H4 (cell line): Measurements from ENCODE around the gene CABLES1. TPM values are rescaled to one million over a fixed set of nuclear protein-coding genes. Genes with fewer than 3 reads are reported as not detected.

Source experiments
- DNase-seq: peaks from one replicate; pipeline ENCODE4 v3.0.0-alpha.2; 2015; ENCODE audit warnings: low spot score
- total RNA-seq: library from RNA; depleted of rRNA; stranded (reverse); fragments of >200 nt; shearing (Covaris generic); gene quantifications from 2 replicates; pipeline ENCODE4 v1.2.3, GENCODE V29; 2014

The CABLES1 gene
- total RNA-seq, 1 experiment from 2014 or later = 9.6 TPM

DNA sequence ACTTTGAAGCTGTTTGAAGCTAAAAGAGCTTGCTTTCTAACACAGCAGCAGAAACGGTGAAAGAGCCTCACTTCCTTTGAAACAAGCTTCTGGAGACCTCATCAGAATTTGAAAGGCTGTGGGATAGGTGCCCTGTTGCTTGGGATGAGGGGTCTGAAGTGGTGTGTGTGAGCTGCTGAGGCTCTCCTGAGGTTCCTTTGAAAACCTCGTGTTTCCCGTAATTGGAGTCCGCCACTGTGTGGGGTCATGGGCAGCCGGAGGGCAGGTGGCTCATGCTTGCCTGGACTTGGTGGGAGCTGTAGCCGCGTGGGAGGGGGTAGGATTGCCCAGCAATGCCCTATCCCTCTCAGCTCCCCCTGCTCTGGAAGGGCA is 34.4 kb downstream of the CABLES1 start:
- DNase-seq = no peak

DNA sequence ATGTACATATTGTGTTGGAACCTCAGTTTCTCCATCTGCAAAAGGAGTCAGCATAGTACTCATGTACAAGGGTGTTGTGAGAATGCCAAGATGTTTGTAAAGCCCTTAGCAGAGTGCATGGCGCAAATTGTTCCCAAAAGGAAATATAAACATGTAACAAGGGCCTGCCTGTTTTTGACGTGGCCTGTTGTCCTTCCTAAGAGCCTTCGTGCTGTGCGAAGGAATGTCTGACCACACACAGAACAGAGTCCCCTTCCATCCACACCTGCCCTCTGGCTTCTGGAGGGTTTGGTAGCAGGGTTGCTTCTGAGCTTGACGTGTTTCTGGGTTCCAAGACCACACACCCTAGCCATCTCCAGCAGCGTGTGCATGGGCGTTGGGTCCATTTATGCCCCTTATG is 34.9 kb downstream of the CABLES1 start:
- no peak for DNase-seq

GRCh38 chr18:23171581-23172156 is 36.4 kb downstream of the CABLES1 start:
- DNase-seq = no peak

GRCh38 chr18:23172591-23173380 is 37.5 kb downstream of the CABLES1 start:
- no peak for DNase-seq

GRCh38 chr18:23173912-23174311 is 38.6 kb downstream of the CABLES1 start:
- no peak for DNase-seq

DNA sequence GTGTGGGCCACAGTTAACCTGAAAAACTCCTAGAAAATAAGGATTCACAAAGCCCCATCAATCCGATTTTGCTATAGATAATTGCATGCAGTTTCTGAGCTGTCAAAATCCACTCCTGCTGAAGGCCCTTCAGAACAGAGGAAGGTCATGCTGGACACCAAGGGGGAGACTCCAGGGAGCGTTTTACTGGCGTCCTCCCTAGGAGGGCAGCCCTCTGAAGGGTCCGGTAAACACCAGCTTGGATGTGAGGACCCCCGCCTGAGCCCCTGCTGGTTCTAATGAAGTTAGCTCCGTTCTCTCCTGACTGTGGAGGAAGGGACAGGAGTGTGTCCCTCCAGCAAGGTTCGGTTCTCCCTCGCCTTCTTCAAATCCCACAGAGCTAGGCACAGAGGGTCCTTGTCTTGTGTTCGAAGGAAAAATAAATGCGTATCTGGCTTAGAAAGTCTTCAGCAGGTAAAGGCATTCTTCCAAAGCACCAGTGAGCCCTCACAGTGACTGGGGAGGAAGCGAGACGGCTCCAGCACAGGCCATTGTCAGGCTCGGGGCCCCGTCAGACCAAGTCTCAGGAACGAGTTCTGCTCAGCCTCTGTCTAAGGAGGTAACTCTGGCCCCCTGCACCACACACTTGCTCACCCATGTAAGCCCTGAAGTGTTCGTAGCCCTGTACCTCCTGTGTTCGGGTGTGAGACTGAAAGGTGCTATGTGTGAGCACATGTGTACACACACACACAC is 41.6 kb downstream of the CABLES1 start:
- DNase-seq = no peak

DNA sequence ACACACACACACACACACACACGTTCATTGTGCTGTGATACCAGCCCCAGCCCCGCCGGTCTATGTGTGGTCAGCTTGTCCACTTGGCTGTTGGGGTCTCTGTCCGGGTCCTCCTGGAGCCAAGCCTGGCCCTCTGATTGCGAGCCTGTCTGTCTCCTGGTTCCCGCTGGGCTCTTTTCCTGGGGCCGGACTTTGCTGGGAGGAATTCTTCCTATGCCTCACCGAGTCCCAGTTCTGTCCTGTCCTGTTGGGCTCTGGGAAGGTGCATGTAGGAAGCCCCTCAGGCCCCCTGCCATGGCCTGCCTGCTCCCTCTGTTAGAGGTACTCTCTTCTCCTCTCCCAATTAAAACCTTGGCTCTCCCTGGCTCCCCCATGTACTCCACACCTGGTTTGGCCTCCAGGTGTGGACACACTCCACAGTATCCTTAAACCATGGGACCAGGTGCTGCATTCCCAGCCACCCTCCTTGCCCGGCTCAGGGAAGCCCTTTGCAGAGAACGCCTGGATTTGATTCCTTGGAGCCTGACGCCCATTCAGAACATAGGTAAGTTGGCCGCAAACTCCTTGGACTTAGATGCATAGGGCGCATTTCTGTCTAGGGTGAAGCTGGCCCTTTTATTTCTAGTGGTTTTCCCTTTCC is 42.3 kb downstream of the CABLES1 start:
- no peak for DNase-seq

GRCh38 chr18:23178201-23178600 is 42.9 kb downstream of the CABLES1 start:
- DNase-seq = no peak

DNA sequence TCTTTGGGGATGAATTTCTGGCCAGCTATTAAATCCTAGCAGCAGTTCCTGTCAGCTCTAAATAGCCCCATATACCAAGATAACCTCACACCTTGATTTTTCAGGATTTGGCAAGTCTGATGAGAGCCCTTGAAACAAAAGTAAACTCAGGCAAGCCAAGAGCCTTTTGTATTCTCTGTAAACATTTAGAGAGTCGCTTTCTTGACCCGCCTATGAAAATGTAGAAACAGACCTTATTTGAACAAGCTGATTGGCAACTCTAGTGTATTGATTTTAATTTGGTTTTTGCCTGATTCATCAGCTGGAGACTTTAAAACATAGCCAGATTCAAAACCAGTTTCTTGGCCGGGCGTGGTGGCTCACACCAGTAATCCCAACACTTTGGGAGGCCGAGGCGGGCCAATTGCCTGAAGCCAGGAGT is 43.4 kb downstream of the CABLES1 start:
- DNase-seq = no peak

- DNase-seq = no peak
Measured at GRCh38 chr18:23179416-23179815, 44.1 kb downstream of the CABLES1 start.

DNA sequence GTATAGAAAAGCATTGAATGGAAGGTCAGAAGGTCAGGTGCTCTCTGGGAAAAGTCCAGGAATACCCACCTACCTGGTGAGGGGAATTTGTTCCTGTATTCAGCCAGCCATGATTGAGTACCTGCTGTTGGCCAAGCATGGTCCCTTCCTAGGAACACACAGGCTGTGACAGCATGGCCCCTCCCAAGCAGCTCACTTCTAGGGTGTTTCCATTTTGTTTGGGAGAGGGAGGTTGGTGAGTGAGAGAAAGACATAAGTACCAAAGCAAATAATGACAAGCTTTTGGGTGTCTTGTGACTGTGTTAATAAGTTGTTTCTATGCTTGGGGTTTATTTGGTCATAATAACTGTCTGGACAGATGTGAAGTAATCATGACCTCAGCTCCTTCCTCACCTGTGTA is 46.3 kb downstream of the CABLES1 start:
- DNase-seq = no peak

DNA sequence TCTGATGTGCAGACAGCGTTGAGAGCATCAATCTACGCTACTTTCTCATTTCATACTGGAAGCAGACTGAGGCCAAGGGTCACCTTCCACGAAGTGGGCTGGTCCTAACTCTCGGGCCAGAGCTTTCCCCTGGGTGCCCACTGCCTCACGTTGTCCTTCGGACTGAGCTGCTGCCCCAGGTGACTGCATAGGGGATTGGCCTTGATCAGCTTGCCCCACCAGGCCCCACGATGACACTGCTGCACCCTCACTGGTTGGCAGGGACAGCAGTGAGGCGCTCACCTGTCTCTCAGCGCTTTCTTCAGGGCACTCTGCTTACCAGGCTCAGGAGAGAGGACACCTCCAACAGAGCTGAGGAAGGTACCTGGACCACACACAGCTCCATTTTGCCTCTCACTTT is 47.3 kb downstream of the CABLES1 start:
- no peak for DNase-seq

DNA sequence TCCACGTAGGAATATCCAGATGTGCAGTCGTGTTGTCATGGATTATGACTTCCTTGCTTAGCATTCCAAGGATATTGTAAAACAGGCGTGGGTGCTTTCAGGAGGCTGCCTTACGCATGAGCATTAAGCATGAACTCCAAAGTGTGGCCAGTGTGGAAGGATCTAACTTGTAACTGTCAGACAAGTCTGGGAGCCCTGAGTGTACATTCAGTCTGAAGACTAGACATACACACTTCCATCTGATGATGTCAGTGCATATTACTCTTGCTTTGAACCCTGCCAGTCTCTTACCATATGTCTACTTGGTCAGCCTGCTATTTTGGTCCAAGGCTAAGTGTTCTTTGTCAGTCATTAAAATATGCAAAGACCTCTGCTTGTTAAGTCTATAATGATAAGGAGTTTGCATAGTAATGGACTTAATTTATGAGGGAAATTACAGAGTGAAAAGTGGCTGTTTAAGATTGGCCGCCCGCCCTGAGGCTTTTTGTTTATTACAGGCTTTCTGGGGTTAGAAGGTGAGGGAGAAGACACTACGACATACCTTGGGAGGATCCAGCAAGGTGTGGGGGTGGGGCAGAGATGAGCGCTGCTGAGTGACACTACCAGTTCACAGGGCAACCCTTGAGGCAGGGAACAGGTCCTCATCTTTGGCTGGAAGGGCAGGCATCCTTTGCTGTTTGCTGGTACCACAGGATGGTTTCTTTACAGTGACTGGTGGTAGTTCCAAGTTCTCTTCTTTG is 48.3 kb downstream of the CABLES1 start:
- DNase-seq = no peak

- DNase-seq = no peak
Measured at GRCh38 chr18:23186781-23187180, 51.5 kb downstream of the CABLES1 start.

- no peak for DNase-seq
Measured at GRCh38 chr18:23188068-23188760, 52.9 kb downstream of the CABLES1 start.

DNA sequence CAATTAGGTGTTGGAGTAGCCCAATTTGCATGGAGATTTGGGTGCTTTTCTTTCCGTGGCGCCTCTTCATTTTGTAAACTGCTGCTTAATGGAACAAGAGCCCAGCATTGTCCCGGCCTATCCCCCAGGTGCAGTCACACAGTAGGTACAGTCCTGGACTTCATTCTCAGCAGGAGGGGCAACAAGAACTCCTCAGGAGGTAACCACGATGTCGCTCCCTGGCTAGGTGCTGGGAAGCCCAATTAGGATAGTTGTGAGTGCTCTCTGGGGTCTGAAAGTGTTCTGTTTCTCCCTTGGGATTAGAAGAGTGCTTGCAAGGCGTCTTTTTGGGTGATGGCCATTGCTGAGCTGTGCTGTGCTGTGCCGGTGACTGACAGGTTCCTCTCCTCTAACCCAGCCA is 53.8 kb downstream of the CABLES1 start:
- no peak for DNase-seq

DNA sequence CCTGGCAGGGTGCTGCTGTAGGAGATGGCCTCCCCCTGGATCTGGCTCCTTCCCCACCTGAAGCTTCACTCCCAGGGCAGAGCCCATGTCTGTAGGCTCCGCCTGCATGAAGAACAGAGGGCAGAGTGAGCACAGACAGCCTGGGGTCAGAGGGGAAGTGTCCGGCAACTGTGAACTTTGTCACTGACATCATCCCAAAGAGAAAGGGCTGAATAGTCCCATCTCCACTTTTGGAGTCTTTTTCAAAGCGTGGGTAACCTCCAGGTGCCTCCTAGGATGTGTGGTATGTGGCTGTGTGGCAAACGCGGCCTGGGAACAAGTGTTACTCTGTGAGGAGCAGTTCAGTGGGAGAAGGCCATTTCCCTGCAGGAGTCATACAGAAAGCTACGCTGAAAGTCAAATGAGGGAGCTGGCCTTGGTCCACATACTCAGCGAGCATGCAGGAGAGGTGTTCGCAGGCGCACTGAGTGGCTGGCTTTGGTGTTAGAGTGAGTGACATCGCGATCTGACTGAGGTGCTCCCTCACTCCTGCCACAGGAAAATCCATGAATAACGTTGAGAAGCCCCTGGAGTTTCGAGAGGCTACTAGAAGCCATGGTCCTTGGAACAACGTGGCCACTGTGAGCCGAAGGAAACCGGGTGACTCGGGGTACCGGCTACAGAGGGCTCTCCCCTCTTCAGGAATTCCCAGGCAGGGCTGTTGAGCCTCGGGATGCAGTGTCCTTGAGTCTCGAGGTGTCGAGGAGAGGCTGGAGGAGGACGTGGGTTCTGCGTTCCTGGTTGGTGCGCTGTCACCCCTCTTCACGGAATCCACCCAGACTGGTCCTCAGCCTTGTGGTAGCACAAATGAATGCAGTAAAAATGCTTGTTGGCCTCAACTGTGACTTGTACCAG is 54.7 kb downstream of the CABLES1 start:
- no peak for DNase-seq

DNA sequence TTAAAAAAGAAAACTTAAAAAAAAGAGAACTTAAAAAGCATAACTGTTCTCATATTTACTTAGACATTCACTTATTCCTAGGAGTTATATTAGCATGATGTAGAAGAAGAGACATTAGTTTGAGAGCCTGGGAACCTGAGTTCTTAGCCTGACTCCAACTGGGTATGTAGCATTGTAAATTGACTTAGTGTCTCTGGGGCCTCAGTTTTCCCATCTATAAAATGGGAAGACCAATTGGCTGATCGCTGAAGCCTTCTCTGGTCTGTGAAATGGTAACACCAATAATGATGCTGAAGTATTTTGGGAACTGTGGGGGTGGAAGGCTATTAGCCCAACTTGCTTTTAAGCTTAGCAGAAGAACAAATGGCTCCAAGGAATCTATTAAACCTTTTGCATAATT is 55.9 kb downstream of the CABLES1 start:
- DNase-seq = no peak

- DNase-seq = no peak
Measured at GRCh38 chr18:23193742-23194141, 58.5 kb downstream of the CABLES1 start.
